Natural killer cell (primary cell): Measurements from ENCODE around the gene RASGRP2. TPM values are rescaled to one million over a fixed set of nuclear protein-coding genes. Genes with fewer than 3 reads are reported as not detected.
"Not testable (repeated sequence)": the region's sequence is repeated elsewhere in the genome, so short reads cannot be mapped to it uniquely, and the experiment has no call there.

Experiments used
- ATAC-seq, 3 donors: fragments of 150-1000 bp in 2 of 3; fragments of 200-7000 bp in 1 of 3; cut with Tn5 transposase; 1 replicate in 1 of 3; 2 replicates in 2 of 3; pipeline ENCODE4 v1.10.0; 2021; ENCODE audit warnings: mild to moderate bottlenecking in 2 of 3, moderate library complexity in 2 of 3
- DNase-seq, 2 donors: peaks; one replicate each; pipeline versions ENCODE4 v3.0.0 to v3.0.0-alpha.2; 2013 to 2021; ENCODE audit warnings: mixed read lengths in 1 of 2
- H3K27ac ChIP-seq: one replicate; pipeline ENCODE4 v1.5.1; 2013; ENCODE audit warnings: mild to moderate bottlenecking, low read length
- H3K27me3 ChIP-seq: one replicate; pipeline ENCODE4 v1.6.1; 2013; ENCODE audit warnings: low read length; ENCODE audit not compliant: control insufficient read depth, insufficient read depth
- H3K36me3 ChIP-seq: one replicate; pipeline ENCODE4 v1.6.1; 2013; ENCODE audit warnings: low read length; ENCODE audit not compliant: control insufficient read depth, insufficient read depth
- H3K4me1 ChIP-seq: one replicate; pipeline ENCODE4 v1.6.1; 2013; ENCODE audit warnings: low read length; ENCODE audit not compliant: control insufficient read depth, insufficient read depth
- H3K4me3 ChIP-seq: one replicate; pipeline ENCODE4 v1.5.1; 2013; ENCODE audit warnings: low read length
- H3K9me3 ChIP-seq: one replicate; pipeline ENCODE4 v1.6.1; 2013; ENCODE audit warnings: low read length; ENCODE audit not compliant: control insufficient read depth, insufficient read depth
- H3K27ac Mint-ChIP-seq, 2 donors: one replicate each; pipeline ENCODE4 v1.8.0; 2022; ENCODE audit warnings: mild to moderate bottlenecking in 2 of 2, mixed read lengths in 2 of 2, moderate library complexity in 1 of 2
- H3K27me3 Mint-ChIP-seq, 2 donors: one replicate each; pipeline ENCODE4 v1.8.0; 2022; ENCODE audit warnings: low read depth in 2 of 2, mixed read lengths in 2 of 2
- H3K36me3 Mint-ChIP-seq: one replicate; pipeline ENCODE4 v1.8.0; 2022; ENCODE audit warnings: mixed read lengths
- H3K4me1 Mint-ChIP-seq, 2 donors: one replicate each; pipeline ENCODE4 v1.8.0; 2022; ENCODE audit warnings: mixed read lengths in 2 of 2
- H3K4me3 Mint-ChIP-seq: one replicate; pipeline ENCODE4 v1.8.0; 2022; ENCODE audit warnings: mild to moderate bottlenecking, moderate library complexity, mixed read lengths
- H3K9me3 Mint-ChIP-seq, 2 donors: one replicate each; pipeline ENCODE4 v1.8.0; 2022; ENCODE audit warnings: mixed read lengths in 2 of 2
- WGBS: methylation state at CpG from one replicate; pipeline ENCODE4 v1.1.7; 2013; ENCODE audit warnings: missing lambda C conversion rate; ENCODE audit not compliant: insufficient coverage; 5-methylcytosine and 5-hydroxymethylcytosine counted together
- intact Hi-C: fragments of 100-400 bp; cut with micrococcal nuclease; formaldehyde crosslinking; loops from one replicate; pipeline ENCODE4 v1.14.2; 2022
- total RNA-seq, 4 donors: library from RNA; stranded (reverse); fragments of 120-200 nt in 1 of 4; gene quantifications; one replicate each; pipeline versions ENCODE4 v1.2.3 to v1.2.4, GENCODE V29; 2013 to 2022
- TF ChIP-seq, protein P1 (sequence below): fragments of 200-600 bp; IDR thresholded peaks from one replicate; pipeline ENCODE4 v1.8.0; 2022; ENCODE audit warnings: antibody characterized with exemption

RASGRP2 gene
- total RNA-seq, 3 donors from 2014 or later (not counting 1 experiment from before 2014, with no cell fraction given): 371 to 417 (median 394) TPM

DNA sequence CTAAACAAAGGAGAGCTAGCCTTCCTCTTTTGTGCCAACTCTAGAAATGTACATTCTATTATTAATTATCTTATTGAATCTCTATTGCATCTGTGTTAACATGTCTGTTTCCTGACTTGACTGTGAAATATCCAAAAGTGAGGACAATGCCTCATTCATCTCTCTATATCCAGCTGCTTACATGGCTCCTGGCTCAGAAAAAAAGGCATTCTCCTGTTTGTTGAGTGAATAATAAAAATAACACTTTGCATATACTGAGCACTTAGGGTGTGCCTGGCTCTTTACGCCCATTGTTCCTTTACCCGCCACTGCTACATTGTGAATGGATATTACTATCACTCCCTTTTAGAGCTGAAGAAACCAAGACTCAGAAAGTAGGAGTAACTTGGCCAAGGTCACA, 40.9 kb downstream of the RASGRP2 start:
- Histone ChIP-seq H3K27me3 (no peaks in the 10 kb centered on the region), H3K27ac (no peak overlapping the region), H3K4me1 (no peaks in the 10 kb centered on the region), H3K36me3 (no peaks in the 10 kb centered on the region), H3K4me3 (no peak overlapping the region), H3K9me3 (no peaks in the 10 kb centered on the region)
- WGBS: 100% methylated on average over 2 of the region's 2 CpGs
- DNase-seq (no peak), ATAC-seq (no peak)
- no peak overlapping the region for H3K27ac Mint-ChIP-seq
- H3K4me1 Mint-ChIP-seq: peaks cover 0 to 6% of the 10 kb centered on the region in 2 donors
- H3K27me3 Mint-ChIP-seq: peaks cover 11 to 19% of the 10 kb centered on the region in 2 donors
- H3K9me3 Mint-ChIP-seq: no peaks in the 10 kb centered on the region
- H3K36me3 Mint-ChIP-seq: no peaks in the 10 kb centered on the region
- TF ChIP-seq, protein P1, sequence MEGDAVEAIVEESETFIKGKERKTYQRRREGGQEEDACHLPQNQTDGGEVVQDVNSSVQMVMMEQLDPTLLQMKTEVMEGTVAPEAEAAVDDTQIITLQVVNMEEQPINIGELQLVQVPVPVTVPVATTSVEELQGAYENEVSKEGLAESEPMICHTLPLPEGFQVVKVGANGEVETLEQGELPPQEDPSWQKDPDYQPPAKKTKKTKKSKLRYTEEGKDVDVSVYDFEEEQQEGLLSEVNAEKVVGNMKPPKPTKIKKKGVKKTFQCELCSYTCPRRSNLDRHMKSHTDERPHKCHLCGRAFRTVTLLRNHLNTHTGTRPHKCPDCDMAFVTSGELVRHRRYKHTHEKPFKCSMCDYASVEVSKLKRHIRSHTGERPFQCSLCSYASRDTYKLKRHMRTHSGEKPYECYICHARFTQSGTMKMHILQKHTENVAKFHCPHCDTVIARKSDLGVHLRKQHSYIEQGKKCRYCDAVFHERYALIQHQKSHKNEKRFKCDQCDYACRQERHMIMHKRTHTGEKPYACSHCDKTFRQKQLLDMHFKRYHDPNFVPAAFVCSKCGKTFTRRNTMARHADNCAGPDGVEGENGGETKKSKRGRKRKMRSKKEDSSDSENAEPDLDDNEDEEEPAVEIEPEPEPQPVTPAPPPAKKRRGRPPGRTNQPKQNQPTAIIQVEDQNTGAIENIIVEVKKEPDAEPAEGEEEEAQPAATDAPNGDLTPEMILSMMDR: no peak
- no peak overlapping the region for H3K4me3 Mint-ChIP-seq
- intact Hi-C loops: no loop called here

DNA sequence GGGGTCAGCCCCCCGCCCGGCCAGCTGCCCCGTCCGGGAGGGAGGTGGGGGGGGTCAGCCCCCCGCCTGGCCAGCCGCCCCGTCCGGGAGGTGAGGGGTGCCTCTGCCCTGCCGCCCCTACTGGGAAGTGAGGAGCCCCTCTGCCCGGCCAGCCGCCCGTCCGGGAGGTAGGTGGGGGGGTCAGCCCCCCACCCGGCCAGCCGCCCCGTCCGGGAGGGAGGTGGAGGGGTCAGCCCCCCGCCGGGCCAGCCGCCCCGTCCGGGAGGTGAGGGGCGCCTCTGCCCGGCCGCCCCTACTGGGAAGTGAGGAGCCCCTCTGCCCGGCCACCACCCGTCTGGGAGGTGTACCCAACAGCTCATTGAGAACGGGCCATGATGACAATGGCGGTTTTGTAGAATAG, 42.0 kb downstream of the RASGRP2 start:
- ATAC-seq, H3K36me3 ChIP-seq, H3K9me3 ChIP-seq, H3K4me3 Mint-ChIP-seq, H3K4me3 ChIP-seq, H3K9me3 Mint-ChIP-seq, intact Hi-C loops, H3K4me1 ChIP-seq, H3K27ac Mint-ChIP-seq, DNase-seq, H3K27ac ChIP-seq, H3K27me3 ChIP-seq, H3K4me1 Mint-ChIP-seq, H3K36me3 Mint-ChIP-seq: not testable (repeated sequence)
- 94% methylated on average over 23 of the region's 29 CpGs for WGBS
- H3K27me3 Mint-ChIP-seq: peaks cover 11 to 18% of the 10 kb centered on the region in 2 donors

DNA sequence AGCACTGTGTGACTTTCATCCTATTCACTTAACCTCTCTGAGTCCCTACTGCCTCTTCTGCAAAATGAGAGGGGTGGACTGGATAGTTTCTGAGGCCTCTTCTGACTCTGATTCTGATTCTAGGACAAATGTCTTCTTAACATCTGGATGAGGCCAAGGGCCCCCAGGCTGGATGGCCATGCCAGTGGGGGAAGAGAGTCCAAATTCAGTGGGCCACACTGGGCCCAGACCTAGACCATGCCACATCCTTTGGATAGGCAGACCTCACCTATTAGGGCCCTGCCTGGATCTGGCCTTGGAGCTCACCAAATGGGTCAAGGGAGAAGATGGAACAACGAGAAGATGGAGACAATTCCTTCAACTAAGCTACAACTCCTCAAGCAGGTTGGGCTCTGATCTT, 45.5 kb downstream of the RASGRP2 start:
- TF ChIP-seq, protein P1: no peak
- Mint-ChIP-seq H3K36me3 (no peaks in the 10 kb centered on the region), H3K4me3 (no peak overlapping the region), H3K27ac (no peak overlapping the region), H3K27me3 (peaks cover 16 to 17% of the 10 kb centered on the region in 2 donors), H3K4me1 (no peaks in the 10 kb centered on the region), H3K9me3 (no peaks in the 10 kb centered on the region)
- H3K27me3 ChIP-seq: no peaks in the 10 kb centered on the region
- WGBS: 100% methylated on average over 1 of the region's 1 CpG
- no peaks in the 10 kb centered on the region for H3K36me3 ChIP-seq
- H3K27ac ChIP-seq: no peak overlapping the region
- H3K4me1 ChIP-seq: no peaks in the 10 kb centered on the region
- no peaks in the 10 kb centered on the region for H3K9me3 ChIP-seq
- no peak for ATAC-seq
- intact Hi-C loops: no loop called here
- no peak overlapping the region for H3K4me3 ChIP-seq
- DNase-seq: no peak

DNA sequence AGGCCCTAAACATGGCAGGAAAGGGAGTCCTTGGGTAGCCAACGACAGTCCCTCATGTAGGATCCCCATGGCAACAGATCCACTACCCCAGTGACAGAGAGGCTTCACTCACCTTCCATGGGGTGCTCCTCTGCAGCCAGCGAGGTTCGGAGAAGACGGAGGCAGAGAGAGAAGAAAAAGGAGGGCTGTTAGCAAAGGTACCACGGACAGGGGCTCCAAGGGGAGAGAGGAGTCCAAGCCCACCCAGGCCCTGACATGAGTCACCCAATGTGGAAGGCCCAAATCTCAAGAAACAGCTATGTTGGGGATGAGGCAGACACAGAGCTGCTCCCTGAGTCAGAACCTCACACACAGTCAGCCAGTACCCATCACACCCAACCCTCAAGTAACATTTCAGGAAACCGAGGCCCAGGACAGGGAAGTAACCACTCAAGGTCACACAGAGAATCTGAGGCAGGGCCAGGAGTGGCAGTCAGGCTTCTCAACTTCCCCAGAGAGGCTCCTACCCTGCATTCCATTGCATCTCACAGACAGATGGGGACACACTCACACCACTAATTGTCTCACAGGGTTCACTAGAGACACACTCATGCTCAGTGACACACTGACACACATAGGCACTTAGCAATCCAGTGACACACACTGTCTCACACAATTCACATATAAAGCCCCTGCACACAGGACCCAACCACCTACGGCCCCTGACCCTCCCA, 46.1 kb downstream of the RASGRP2 start:
- Mint-ChIP-seq H3K4me3 (no peak overlapping the region), H3K27me3 (peaks cover 22 to 23% of the 10 kb centered on the region in 2 donors), H3K9me3 (no peaks in the 10 kb centered on the region), H3K36me3 (no peaks in the 10 kb centered on the region), H3K4me1 (peaks cover 0 to 3% of the 10 kb centered on the region in 2 donors), H3K27ac (no peak overlapping the region)
- Histone ChIP-seq H3K4me1 (no peaks in the 10 kb centered on the region), H3K27me3 (no peaks in the 10 kb centered on the region), H3K36me3 (no peaks in the 10 kb centered on the region), H3K4me3 (no peak overlapping the region), H3K9me3 (no peaks in the 10 kb centered on the region), H3K27ac (no peak overlapping the region)
- WGBS: 85% methylated on average over 7 of the region's 7 CpGs
- intact Hi-C loops: no loop called here
- TF ChIP-seq, protein P1: no peak
- DNase-seq (no peak), ATAC-seq (no peak)
